RWPE1 (cell line): ENCODE results near the gene ACHE.
A peak's percentile ranks its signal among the peaks of the same experiment; 100 is the strongest.

Experiments used
- CTCF ChIA-PET: fragments of 350-600 bp; sonication (Branson Sonifier 250); formaldehyde crosslinking; extraction: SDS; loops from one replicate; lab custom pipeline; 2021; lab: Yijun Ruan, JAX
- POLR2A ChIA-PET: fragments of 400-600 bp; formaldehyde crosslinking; extraction: SDS; loops from one replicate; lab custom pipeline; 2020; ENCODE audit warnings: antibody characterized with exemption; ENCODE audit not compliant: low non-redundant PET; lab: Yijun Ruan, JAX
- DNase-seq: peaks from one replicate; pipeline ENCODE4 v3.0.0; 2012; ENCODE audit warnings: low spot score
- H3K27ac ChIP-seq: fragments of 450-650 bp; 2 replicates; pipeline ENCODE4 v1.5.1; 2017
- CTCF ChIP-seq: fragments of 450-650 bp; conservative IDR thresholded peaks from 2 replicates; pipeline ENCODE4 v1.5.1; 2017; ENCODE audit warnings: low read depth, mild to moderate bottlenecking

ACHE gene

DNA sequence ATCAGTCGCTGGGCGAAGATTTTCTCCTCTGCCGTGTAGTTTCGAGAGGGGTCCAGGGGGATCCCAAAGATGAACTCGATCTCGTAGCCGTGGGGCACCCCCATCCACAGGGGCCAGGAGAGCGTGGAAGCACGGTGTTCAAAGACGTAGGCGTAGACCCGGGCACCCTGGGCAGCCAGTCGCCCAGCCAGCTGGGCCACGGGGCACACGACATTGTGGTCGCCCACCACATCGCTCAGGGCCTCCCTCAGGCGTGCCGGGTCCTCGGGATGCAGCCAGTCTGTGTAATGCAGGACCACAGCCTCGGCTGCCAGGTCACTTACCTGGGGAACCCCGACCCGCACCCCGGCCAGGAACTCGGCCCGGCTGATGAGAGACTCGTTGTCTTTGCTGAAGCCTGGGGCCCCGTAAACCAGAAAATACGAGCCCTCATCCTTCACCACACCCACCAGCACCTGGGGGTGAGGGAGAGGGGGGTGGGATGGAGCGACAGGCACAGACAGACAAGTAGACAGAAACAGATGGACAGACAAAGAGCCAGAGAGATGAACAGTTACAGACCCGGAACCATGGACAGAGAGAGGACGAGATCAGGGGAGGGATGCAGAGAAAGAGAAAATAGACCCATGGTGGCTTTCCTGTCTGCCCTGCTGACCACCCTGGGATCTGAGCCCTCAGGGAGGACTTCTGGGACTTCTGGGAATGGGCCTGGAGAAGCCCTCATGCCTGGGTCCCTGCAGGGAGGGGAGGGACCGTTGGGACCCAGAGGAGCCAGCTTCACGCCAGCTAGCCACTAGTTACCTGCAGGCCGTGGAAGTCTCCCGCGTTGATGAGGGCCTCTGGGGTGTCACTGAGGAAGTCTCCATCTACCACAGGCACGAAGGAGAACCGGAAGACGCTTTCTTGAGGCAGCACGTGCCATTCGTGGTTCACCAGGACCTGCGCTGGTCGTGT is 3.0 kb downstream of the ACHE start:
- ChIA-PET POLR2A (no interaction called here), CTCF (no interaction called here)
- no peak for DNase-seq
- H3K27ac ChIP-seq: no peak overlapping the region
- TF ChIP-seq CTCF: no peak

- POLR2A ChIA-PET: interaction anchor here (0.6 kb wide), 1 partner anchor 20 kb away, joined by 15 read pairs; no protein-coding TSS in a partner anchor
- DNase-seq: no peak
- TF ChIP-seq CTCF: no peak
- CTCF ChIA-PET: no interaction called here
- H3K27ac ChIP-seq: peak overlapping the region; percentile 93
These were observed 4.0 kb downstream of the ACHE start for GRCh38 chr7:100891568-100892247.

- TF ChIP-seq CTCF: no peak
- no peak for DNase-seq
- H3K27ac ChIP-seq: peak overlapping the region; percentile 93
- CTCF ChIA-PET: interaction anchor here (0.5 to 1.1 kb wide), 4 partner anchors 10 to 392 kb away, joined by 3 to 6 read pairs (median 4); no protein-coding TSS in a partner anchor
- POLR2A ChIA-PET: interaction anchor here (0.6 to 1.4 kb wide), 2 partner anchors 16 to 19 kb away, joined by 8 to 15 read pairs; partner anchors contain the start of gene SRRT
These were observed 4.8 kb downstream of the ACHE start for GRCh38 chr7:100890653-100891567.

DNA sequence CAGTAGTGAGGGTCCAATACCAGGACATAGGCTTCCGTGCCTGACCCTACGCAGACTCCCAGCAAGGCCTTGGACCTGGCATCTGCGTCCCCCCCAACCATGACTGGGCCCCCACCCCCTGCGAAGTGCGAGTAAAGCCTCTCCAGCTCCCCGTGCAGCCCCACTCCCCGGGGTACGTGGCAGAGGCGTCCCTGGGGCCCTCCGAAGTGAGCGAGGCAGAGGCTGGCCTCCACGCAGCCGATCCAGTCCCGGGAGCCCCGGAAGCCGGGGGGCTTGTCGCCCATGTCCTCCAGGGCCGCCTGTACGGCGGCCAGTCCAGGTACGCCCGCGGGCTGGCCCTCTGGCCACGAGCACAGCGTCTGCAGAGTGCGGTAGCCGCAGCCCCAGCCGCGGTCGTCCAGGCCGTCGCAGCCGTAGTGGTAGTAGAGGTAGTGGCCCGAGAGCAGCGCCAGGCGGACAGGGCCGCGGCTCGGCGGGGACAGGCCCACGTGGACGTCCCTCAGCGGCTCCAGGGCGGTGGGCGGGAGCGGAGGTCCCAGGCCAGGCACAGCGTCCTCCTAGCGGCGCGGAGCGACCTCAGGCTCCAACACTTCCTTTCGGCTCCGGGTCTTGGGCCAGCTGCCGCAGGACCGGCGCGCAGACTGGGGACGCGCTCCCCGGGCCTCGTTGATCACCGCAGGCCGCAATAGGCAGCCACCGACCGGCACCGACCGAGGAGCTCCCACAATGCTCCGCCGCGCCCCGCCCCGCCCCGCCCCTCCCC is 6.5 kb downstream of the ACHE start, which contains the start of gene UFSP1:
TSS of gene UFSP1 (minus strand) at position 728 of the 763 bp plus-strand sequence. CDS start at position 284, 444 bp downstream.
- CTCF ChIA-PET: interaction anchor here (0.6 to 1.1 kb wide), 4 partner anchors 77 to 394 kb away, joined by 3 to 4 read pairs (median 3); no protein-coding TSS in a partner anchor
- POLR2A ChIA-PET: interaction anchor here (0.6 to 1.4 kb wide), 9 partner anchors 13 to 355 kb away, joined by 3 to 8 read pairs (median 3); partner anchors contain the start of genes SRRT and TRIP6
- TF ChIP-seq CTCF: no peak
- no peak for DNase-seq
- H3K27ac ChIP-seq: peak within 1 kb of the TSS; percentile 93

DNA sequence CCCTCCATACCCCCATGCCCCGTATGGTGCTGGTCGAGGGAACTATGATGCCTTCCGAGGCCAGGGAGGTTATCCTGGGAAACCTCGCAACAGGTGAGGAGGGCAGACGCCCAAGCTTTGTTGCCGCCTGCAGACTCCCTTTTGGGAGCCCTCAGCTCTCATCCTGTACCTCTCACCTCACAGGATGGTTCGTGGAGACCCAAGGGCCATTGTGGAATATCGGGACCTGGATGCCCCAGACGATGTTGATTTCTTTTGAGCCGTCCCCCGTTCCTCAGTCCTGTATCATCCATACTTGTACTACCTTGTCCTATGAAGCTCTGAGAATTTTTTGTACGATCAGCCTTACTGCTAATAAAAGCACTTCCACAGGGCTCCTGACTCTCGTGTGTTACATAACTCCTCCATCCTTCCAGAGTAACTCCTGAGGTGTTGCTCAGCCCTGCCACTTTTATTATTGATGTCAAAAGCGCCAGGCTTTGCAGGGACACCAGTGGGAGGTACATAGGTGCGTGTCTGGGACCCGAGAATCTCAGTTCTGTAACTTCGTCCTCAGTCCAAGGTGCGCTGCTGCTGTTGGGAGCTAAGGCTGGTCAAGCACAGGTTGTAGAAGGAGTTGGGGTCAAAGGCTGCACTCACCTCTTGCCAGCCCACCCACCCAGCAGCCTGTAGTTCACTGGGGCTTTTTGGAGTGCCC is 7.2 kb downstream of the ACHE start:
- ChIA-PET CTCF (interaction anchor here (0.6 kb wide), 1 partner anchor 218 kb away, joined by 3 read pairs; no protein-coding TSS in a partner anchor), POLR2A (no interaction called here)
- DNase-seq: no peak
- peak overlapping the region; percentile 93 for H3K27ac ChIP-seq
- TF ChIP-seq CTCF: no peak
